Activated naive CD4-positive, alpha-beta T cell (primary cell): Measurements from ENCODE around the gene WIPI1.
"Not testable (repeated sequence)": the region's sequence is repeated elsewhere in the genome, so short reads cannot be mapped to it uniquely, and the experiment has no call there.

Experiments used
- DNase-seq, 4 experiments: peaks; one replicate each; lab custom pipeline; 2025; lab: John Stamatoyannopoulos, UW

WIPI1 gene, protein sequence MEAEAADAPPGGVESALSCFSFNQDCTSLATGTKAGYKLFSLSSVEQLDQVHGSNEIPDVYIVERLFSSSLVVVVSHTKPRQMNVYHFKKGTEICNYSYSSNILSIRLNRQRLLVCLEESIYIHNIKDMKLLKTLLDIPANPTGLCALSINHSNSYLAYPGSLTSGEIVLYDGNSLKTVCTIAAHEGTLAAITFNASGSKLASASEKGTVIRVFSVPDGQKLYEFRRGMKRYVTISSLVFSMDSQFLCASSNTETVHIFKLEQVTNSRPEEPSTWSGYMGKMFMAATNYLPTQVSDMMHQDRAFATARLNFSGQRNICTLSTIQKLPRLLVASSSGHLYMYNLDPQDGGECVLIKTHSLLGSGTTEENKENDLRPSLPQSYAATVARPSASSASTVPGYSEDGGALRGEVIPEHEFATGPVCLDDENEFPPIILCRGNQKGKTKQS

DNA sequence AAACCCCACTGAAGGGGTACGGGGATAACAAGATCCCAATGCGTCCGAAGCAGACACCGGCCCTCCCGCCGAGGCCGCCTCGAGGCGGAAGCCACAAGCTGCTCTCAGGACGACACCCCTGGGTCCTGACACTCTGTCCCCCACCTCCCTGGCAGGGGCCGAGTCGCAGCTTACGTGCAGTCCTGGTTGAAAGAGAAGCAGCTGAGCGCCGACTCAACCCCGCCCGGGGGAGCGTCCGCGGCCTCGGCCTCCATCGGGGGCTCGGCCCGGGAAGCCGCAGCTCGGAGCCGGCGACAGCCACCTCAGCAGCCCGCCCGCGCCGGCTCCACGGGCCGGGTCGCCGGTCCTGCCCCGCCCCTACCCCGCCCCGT is at the start of gene WIPI1:
Gene WIPI1, minus strand, starts transcription at position 329 of the 371 bp plus-strand sequence. Its CDS starts 75 bp downstream, at position 254.
- DNase-seq, result no peak

DNA sequence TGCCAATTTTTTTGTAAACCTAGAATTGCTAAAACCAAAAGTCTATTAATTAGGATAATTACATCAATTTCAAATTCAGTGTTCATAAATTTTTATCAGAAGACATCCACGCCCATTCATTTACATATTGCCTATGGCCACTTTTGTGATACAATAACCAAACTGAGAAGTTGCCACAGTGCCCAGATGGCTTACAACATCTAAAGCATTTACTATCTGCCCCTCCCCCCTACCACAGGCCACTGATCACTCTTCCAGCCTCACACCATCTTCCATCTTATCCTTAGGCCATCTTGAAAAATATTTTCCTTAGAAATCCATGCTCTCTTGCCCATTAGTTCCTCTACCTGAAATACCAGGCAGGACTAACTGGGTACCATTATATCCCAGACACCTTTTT is 48.7 kb upstream of the WIPI1 start:
- DNase-seq, result no peak

DNA sequence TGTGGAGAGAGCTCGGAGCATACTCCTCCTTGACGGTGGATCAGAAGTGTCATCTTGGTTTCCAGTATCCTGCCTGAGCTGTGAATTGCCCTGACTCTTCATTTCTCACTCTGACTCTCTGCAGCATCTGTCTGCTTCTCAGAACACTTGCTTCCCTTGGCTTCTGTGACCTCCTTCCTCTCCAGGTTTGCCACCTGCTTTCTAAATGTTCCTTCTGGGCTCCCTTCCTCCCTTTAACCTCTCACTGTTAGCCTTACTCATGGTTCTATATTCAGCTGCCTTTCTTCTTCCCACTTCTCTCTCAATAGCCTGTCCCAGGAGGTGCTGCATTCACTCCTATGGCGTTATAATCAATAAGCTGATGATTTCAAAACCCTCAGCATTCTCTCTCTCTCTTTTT is 43.8 kb upstream of the WIPI1 start:
- no peak for DNase-seq

DNA sequence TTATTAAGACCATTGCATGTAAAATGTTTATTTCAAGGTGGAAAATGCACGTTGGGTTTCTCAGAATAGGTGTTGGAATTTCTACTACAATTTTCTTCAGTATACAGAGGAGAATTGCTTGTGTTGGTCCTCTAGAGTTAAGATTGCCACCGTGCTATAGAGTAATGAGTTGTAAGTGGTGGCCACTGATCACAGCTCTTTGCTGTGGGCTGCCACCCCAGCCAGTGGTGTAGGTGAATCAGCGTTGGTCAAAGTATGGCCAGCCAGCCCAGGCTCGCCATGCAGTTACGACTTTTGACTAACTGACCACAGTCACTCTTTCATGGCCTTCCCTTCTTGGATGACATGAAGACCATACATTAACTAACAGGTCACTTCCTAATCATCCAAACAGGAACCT is 42.3 kb upstream of the WIPI1 start:
- no peak for DNase-seq

DNA sequence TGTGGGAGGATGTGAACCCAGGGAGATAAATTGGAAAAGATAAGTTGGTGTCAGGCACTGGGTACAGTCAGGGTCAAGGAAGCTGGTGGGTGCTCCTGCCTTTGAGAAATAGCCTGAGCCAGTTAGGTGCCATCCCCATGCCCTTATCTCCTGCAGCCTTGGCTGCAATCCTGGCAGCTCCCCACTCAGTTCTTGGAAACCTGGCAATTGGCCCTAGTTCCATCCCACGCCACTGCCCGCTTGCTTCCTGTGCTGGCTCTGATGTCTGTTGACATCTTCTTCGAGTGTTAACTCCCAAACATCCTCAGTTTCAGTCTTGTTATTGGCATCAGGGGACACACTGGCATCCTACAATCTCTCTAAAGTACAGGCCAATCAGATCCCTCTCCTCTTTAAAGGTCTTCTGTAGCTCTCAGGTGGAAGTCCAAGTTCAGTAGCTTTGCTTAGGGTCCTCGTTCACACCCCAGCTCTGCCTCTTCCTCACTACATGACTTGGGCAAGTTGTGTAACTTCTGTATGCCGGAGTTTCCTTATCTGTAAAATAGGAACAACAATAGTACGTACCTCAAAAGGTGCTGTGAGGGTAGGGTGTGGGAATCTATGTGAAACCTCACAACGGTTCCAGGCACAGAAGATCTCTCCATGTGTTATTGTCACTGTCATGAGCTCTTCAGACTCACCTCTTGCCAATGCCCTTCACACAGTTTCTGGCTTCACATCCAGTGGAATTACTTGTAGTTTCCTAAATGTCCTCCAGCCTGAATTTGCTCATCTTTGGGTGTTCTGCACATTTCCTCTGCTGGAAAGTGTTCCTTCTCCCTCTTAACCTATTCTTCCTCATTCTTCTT is 41.4 kb upstream of the WIPI1 start:
- DNase-seq, result no peak

DNA sequence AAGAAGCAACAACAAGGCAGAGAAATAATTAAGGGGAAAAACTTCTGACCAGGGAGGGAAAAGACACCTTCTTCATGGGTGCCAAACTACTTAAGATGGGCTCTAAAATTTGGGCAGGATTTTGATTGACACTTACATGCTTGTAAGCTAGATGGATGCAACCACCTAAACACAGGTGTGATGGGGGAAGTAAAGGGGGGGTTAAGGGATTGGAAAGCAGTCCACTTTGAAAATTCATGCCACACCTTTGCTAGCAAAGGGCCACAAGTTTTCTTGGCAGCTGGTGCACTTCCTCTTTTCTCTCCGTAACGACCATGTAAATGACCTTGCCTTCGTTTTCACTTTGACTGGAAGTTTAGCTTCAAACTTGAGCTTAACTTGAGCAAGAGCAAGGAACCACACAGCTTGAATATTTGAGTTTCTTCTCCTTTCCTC is 40.6 kb upstream of the WIPI1 start:
- no peak for DNase-seq

DNA sequence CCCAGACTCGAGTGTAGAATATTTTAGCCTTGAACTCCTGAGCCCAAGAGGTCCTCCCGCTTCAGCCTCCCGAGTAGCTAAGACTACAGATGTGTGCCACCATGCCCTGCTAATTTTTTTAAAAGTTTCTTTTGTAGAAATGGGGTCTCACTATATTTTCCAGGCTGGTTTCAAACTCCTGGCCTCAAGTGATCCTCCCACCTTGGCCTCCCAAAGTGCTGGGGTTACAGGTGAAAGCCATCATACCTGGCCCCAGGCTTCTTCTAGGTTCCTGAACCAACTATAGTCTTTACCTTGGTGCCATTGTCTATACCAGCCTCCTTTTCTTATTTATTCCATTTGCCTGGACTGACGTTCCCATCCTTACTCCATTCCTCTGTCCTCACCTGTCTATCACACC is 37.8 kb upstream of the WIPI1 start:
- no peak for DNase-seq

DNA sequence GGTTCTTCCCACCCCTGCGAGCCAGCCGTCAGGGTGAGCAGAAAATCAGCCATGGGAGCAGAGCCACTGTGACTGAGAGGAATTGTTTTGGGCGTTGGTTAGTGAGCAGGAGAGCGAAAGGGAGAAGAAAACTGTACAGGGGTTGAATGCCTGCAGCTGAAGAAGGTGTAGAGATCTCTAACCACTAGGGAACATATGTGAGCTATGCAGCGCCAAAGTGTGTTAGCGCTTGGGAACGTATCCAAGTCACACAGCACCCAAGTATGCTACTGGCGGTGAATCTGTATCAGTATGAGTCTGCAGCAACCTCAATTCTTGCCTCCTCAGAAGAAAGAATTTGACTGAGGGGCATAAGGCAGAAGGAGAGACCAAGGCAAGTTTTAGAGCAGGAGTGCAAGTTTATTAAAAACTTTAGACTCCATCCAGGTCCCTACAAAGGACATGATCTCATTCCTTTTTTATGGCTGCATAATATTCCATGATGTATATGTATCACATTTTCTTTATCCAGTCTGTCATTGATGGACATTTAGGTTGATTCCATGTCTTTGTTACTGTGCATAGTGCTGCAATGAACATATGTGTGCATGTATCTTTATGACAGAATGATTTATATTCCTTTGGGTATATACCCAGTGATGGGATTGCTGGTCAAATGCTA is 35.2 kb upstream of the WIPI1 start:
- not testable (repeated sequence) for DNase-seq

DNA sequence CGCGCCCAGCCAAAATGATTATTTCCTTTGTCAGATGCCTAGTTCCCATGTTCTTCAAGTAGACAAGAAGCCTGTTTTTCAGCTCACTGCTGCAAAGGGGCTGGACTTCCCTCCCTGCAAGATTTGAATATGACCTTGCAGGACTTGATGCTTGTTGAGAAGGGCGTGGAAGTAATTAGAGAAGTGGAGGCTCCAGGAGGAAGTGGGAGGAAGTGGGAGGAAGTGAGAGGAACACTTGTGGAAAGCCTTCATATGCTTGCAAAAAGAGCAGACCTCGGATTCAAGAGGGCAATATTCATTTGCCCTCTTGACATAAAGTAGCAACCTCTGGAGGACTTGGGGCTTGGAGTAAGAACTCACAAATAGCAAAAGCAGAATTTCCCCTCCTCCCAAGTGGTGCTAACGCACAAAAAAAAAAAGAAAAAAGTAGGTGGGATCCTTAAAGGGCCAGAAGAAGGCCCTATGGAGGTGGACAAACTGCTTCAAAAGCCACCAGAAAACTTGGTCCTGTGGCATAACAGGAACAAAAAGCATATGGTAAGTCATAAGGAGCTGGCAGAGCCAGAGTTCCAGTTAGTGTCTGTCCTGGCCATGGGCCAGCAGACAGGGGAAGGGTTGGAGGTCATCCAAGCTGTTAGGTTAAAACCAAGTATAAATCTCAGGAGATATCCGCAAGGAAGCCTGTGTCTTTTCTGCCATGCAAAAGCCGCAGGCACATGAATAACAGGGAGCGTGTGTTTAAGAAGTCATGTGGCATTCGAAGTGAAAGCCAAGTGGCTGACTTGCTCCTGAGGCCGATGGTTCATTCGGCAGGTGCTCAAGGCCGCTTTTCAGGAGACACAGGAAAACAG is 34.3 kb upstream of the WIPI1 start:
- DNase-seq, result no peak

DNA sequence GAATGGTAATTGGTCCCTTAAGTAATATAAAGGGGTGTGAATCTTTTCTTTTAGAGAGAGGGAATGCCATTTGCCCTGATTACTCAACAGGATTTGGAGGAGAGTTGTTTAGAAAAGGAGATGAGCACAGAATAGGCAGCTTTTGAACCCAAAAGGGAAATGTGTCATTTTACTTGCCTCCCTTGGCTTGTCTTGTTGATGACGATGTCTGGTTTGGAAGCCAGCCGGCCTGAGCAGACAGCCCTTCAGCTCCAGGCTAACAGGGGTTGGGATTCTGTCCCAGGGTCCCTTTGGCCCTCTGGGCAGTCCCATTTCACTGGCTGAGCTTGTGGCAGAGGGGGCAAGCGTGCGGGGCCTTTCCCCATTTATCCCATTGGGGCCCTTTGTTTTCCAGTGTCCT is 32.6 kb upstream of the WIPI1 start:
- DNase-seq, result no peak

DNA sequence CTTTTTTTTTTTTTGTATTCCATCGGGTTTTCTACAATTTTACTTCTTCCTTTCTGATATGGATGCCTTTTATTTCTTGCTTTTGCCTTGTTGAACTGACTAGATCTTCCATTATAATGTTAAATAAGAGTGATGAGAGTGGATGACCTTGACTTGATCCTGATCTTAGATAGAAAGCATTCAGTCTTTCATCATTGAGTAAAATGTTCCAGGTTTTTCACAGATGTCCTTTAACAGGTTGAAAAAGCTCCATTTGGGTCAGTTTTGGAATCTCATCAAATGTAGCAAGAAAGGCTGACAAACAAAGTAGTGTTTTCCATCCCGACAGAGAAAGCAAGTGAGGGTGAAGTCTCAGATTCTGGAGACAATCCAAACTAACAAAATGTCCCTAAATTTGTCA is 27.2 kb upstream of the WIPI1 start:
- no peak for DNase-seq

DNA sequence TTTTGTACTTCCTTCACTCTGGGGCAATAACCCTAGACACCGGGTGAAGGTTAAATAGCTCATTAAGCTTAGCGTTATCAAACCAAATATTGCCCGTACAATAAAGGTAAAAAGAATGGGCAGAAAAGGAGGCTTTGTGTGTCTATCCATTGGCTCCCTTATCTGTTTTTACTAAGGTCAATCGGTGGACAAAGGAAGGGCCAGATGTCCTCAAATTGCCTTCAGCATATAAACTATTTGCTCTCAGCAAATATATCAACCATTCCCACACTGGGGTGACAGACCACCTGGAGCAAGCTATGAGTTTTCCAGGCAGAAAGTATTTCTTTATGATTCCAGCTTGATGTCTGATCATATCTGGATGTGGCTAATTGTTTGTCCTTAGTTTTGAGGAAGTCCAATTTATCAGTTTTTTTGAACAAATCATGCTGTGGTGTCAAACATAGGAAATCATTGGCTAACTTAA is 25.3 kb upstream of the WIPI1 start:
- DNase-seq, result no peak

DNA sequence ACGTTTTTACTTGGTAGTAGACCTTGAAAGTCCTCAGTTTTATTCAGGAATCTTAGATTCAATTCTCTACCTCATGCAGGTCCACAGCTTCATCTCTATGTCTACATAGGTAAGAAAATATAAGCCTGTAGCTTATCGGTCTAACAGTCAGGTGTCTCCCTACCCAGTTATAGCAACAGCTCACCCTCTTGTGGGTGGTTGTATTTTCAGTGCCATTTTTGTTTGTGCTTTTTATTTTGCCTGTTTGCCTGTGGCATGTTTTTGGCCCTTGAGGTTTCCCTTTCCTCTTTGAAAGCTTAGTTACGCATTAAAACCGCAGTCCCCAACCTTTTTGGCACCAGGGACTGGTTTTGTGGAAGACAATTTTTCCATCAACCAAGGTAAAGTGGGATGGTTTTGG is 23.6 kb upstream of the WIPI1 start:
- DNase-seq, result no peak

DNA sequence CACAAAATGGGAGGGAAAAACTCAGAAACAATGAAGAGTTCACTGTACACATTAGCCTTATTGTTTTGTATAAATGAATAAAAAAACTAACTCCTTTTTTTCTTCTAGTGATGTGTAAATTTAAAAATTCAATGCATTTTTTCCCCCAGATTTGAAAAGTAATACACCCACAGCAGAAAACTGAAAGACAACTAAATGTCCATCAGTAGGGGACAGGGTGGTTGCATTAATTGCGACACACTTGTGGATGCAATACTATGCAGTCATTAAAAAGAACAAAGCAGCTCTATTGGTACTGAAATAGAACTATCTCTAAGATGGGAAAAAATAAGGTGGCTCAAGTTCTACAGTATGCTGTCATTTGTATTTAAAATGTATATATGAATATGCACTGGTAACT is 13.7 kb upstream of the WIPI1 start:
- DNase-seq, result no peak

DNA sequence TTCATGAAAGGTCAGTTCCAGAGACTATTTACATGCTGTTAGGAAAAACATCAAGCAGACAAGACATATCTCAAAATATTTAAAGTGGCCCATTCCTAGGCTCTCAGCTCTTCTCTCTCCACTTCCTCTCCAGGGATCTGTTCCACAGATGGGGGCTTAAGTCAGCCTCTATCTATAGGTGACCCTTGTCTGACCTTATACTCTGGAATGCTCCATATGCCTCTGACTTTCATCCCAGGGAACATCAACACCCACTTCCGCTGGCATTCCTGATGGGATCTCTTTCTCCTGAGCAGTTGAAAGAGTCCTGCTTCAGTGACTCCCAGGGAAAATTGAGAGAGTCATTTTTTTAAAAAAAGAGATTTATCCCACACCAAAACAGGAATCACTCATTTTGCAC is 11.5 kb upstream of the WIPI1 start:
- no peak for DNase-seq

DNA sequence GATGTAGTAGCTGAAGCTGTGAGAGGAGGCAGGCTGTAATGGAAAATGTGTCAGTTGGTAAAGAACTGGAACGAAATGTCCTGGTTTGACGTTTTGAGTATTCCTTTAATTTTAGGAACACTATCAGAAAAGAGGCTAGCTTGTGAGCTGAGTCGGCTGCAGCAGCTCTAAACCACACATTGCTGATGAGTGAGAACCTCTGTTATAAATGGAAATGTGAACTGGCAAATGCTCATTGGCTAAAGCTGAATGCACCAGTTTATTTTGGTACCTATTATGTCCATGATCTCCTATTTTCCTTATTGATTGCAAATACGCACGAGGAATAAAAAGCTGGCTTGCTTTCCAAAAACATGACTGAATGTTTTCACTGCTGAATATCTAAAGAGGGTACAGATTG is 11.0 kb upstream of the WIPI1 start:
- no peak for DNase-seq

DNA sequence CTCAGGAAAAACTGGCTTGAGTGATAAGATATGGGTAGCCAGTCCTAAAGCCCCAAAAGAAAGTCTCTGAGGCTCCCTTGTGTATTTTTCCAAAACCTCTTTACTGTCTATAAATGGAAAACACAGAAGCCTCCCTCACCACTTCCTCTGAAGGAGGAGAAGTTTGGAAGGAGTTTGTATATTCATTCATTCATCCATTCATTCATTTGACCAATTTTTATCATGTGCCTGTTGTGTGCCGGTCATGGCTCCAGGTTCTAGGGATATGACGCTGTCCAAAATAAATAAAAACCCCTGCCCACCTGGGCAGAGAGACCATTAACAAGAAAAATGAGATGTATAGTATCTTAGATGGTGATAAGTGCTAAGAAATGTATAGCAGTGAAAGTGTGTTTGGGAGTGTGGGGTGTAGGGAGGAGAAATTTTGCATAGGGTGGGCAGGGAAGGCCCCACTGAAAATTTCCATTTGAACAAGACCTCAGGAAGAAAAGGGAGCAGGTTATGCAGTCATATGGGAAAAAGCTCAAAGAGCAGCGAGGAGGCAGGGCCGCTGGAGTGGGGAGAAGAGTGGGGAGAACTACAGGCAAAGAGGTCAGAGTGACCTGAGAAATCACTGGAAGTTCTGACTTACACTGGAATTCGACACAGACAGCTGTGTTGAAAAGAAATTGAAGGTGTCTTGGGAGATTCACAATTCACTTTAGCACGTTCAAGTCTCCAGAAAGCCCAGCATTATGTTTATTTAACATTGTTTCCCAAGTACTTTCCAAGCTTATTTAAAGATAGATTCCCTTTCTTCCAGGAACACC is 6.1 kb upstream of the WIPI1 start:
- no peak for DNase-seq

DNA sequence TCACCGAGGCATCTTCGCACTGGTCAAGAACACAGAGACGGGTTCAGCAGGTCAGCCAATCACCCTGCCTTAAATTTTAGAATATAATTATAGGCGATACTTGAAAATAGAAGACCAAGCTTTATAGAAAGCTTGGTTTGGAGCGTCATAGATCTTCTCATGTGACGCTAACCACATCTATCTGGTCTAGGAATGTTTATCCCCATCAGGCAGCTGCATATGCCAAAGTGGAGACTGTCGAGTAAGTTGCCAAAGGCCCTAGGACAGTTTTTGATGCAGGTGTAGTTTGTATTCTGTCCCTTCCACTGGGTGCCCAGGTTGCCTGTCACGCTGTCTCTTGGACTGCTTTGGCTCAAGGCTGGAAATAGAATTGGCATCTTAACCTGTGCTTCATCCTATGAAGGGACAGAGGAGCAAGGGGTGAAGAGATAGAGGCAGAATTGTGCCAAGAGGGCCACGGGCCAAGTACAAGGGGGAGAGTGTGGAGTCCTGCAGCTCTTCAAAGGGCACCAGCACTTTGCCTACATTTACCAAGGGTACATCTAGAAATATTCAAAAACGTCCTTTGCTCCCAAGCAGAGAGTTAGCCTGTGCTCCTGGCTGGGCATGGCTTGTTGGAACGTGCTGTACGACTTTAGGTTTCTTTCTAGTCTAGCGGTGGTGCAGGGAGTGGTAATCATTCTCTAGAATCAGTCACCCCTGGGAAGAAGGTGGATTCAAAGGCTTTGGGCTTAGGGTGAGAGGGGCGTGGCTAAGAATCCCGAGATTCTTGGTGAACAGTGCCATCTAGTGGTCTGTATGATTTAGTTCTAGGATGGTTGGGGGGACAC is 5.3 kb upstream of the WIPI1 start:
- peak in 2 of 4 experiments; percentile 36 to 39 for DNase-seq

DNA sequence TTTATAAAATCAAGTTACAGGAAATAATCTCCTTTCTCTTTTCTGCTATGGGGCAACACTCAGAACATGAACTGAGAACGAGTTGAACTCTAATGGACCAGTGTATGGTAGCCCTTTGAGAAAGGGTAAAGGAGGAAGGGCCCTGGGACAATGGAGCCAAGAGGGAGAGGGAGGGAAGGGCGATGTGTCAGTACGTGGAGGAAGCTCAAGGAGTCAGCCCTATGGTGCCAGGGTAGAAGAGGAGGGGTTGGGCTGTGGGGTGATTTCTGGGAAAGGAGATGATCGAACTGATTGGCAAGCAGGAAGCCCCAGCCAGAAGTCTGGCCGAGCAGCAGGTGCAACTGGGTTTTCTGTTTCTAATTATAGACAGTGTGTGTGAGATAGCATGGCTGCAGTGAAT is 4.3 kb upstream of the WIPI1 start:
- no peak for DNase-seq

DNA sequence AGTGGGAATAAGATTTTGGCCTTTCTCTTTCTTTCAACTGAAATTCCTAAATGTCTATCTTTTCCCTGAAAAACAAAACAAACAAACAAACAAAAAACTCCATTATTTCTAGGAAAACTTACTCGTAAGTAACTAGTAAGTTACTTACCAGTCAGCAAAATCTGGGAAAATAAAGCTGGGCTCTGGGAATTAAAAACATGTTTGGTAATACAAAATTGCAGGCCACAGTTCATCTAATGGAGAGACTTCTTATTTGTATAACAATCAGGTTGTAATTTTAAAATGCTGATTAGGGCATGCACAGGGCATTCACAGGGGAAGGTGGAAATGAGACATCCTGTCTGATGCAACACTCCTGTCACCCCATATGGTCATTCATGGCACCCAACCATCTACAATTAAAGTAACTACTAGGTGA is 3.8 kb upstream of the WIPI1 start:
- no peak for DNase-seq
